ENCODE results near the gene CDC14B. TPM values are rescaled to one million over a fixed set of nuclear protein-coding genes. Genes with fewer than 3 reads are reported as not detected.

The CDC14B gene
- total and polyA plus RNA-seq, 2 of the 4 experiments (the other 2 are of a cell fraction): 9.7 to 26.3 TPM

- no peak overlapping the region for H3K23ac ChIP-seq (ENCODE audit: low read depth, low read length)
- H2AK9ac ChIP-seq (replicated peaks; ENCODE audit: low read depth, low read length, poor library complexity): no peak overlapping the region
- ATAC-seq (ENCODE audit: low read depth): no peak
- H3K27me3 ChIP-seq (ENCODE audit: control insufficient read depth, insufficient read depth, low read length): no peaks in the 10 kb centered on the region
- no peak overlapping the region for H3K4me2 ChIP-seq (ENCODE audit: low read depth, low read length)
- H4K20me1 ChIP-seq (ENCODE audit: insufficient read depth, low read length): no peaks in the 10 kb centered on the region
- TF ChIP-seq CEBPB (IDR thresholded peaks at IDR 0.05; ENCODE audit: low read depth, low read length) (peak; percentile 43; the same call in 1 of the 2 replicates), RFX5 (IDR thresholded peaks at IDR 0.05; ENCODE audit: low read depth, low read length) (no peak)
- peak; percentile 43 for DNase-seq
- H4K91ac ChIP-seq (ENCODE audit: insufficient read depth, low read depth, low read length): no peak overlapping the region
- no peak overlapping the region for H2BK5ac ChIP-seq (ENCODE audit: low read depth, low read length, poor library complexity, severe bottlenecking)
- no TSS peak for BruUV-seq (replicated peaks)
- H2AFZ ChIP-seq (replicated peaks; ENCODE audit: low read length, poor library complexity): no peak overlapping the region
- dilution Hi-C loops (cut with HindIII; ENCODE audit: low sequenced_read_pairs, unreplicated experiment) (no loop called here), in situ Hi-C loops (cut with MboI; ENCODE audit: low sequenced_read_pairs) (no loop called here), intact Hi-C loops (cut with micrococcal nuclease) (loop anchor here (1.0 to 5.0 kb wide), 2 partner anchors 8 to 39 kb away; no protein-coding TSS in a partner anchor)
- H2AK5ac ChIP-seq (ENCODE audit: low read depth, low read length): no peak overlapping the region; the same call in 1 of the 2 replicates
- H3K18ac ChIP-seq (ENCODE audit: low read depth, low read length): no peak overlapping the region
- ChIA-PET POLR2A (ENCODE audit: unreplicated experiment) (no interaction called here), CTCF (no interaction called here)
- H4K8ac ChIP-seq (ENCODE audit: low read depth in 2 of 2, low read length in 2 of 2): no peak overlapping the region
- no peak overlapping the region for H4K5ac ChIP-seq (ENCODE audit: low read depth, low read length)
- H3K36me3 ChIP-seq (ENCODE audit: control insufficient read depth, insufficient read depth, low read length): peaks cover 4% of the 10 kb centered on the region; the same call in 1 of the 2 replicates
- H2BK120ac ChIP-seq (ENCODE audit: low read depth, low read length): no peak overlapping the region
- no peak overlapping the region for H3K4me3 ChIP-seq (ENCODE audit: insufficient read depth, low read depth, low read length)
- no peak overlapping the region for H2BK20ac ChIP-seq (ENCODE audit: low read depth, low read length)
- no peak overlapping the region for H3K9ac ChIP-seq (ENCODE audit: low read depth, low read length)
- no peaks in the 10 kb centered on the region for H3K9me3 ChIP-seq (ENCODE audit: control insufficient read depth, insufficient read depth, low read length)
- no peak overlapping the region for H3K27ac ChIP-seq (ENCODE audit: insufficient read depth, low read length)
- no peak overlapping the region for H3K4ac ChIP-seq (ENCODE audit: low read depth, low read length)
- H3K4me1 ChIP-seq (ENCODE audit: control insufficient read depth, insufficient read depth, low read length): peaks cover 8% of the 10 kb centered on the region
- no peak overlapping the region for H3K14ac ChIP-seq (replicated peaks; ENCODE audit: low read depth, low read length)
- peaks cover 8 to 45% of the 10 kb centered on the region in 2 experiments; a peak in 3 of 4 replicates for H3K79me1 ChIP-seq (ENCODE audit: low read depth in 1 of 2, low read length in 2 of 2)
- H3K56ac ChIP-seq (ENCODE audit: extremely low read depth, insufficient read depth, low read length): no peak overlapping the region
- H2BK15ac ChIP-seq (ENCODE audit: low read depth, low read length): no peak overlapping the region
- H3K9me1 ChIP-seq (ENCODE audit: insufficient read depth, low read length): peaks cover 2% of the 10 kb centered on the region; the same call in 1 of the 2 replicates
These were observed 158.8 kb downstream of the CDC14B start for GRCh38 chr9:96460882-96461281.

Data from IMR-90 (cell line).